HepG2 (cell line): ENCODE data around the gene LNPK.
"Not testable (repeated sequence)": the region's sequence is repeated elsewhere in the genome, so short reads cannot be mapped to it uniquely, and the experiment has no call there.

Experiments used
- CBX5 ChIP-seq: sonication (generic); formaldehyde crosslinking; IDR thresholded peaks from 2 replicates; pipeline ENCODE4 v1.4.0; 2020; ENCODE audit warnings: missing genetic modification reagents, borderline replicate concordance
- GATAD2A ChIP-seq: IDR thresholded peaks from 2 replicates; pipeline ENCODE4 v1.6.1; 2016
- JUN ChIP-seq: sonication (generic); formaldehyde crosslinking; IDR thresholded peaks from 2 replicates; pipeline ENCODE4 v1.4.0; 2020; ENCODE audit warnings: mild to moderate bottlenecking, missing genetic modification reagents
- MIER2 ChIP-seq: IDR thresholded peaks from 2 replicates; pipeline ENCODE4 v1.6.1; 2016; ENCODE audit warnings: missing biosample characterization, missing genetic modification reagents
- MZF1 ChIP-seq: sonication (generic); formaldehyde crosslinking; IDR thresholded peaks from 2 replicates; pipeline ENCODE4 v1.8.1; 2023; ENCODE audit warnings: mild to moderate bottlenecking, missing genetic modification reagents, borderline replicate concordance
- POLR2AphosphoS5 ChIP-seq: IDR thresholded peaks from 2 replicates; pipeline ENCODE4 v1.6.1; 2012; ENCODE audit warnings: low read depth, low read length
- PTBP1 ChIP-seq: fragments of 200-400 bp; formaldehyde crosslinking; IDR thresholded peaks from 2 replicates; pipeline ENCODE4 v1.6.1; 2018; ENCODE audit warnings: low read length, low read depth; ENCODE audit not compliant: poor library complexity, severe bottlenecking
- SIN3A ChIP-seq: IDR thresholded peaks from 2 replicates; pipeline ENCODE4 v1.6.1; 2011; ENCODE audit warnings: low read depth, mild to moderate bottlenecking, control low read depth, low read length, borderline replicate concordance
- SP2 ChIP-seq: sonication (generic); formaldehyde crosslinking; IDR thresholded peaks from 2 replicates; pipeline ENCODE4 v1.5.1; 2020; ENCODE audit warnings: mild to moderate bottlenecking, missing genetic modification reagents
- TAF1 ChIP-seq: sonication (generic); formaldehyde crosslinking; IDR thresholded peaks from 2 replicates; pipeline ENCODE4 v1.4.0; 2020; ENCODE audit warnings: missing genetic modification reagents
- ZNF460 ChIP-seq: sonication (generic); formaldehyde crosslinking; IDR thresholded peaks from 2 replicates; pipeline ENCODE4 v1.5.1; 2020; ENCODE audit warnings: missing genetic modification reagents, mild to moderate bottlenecking, borderline replicate concordance
- ZSCAN31 ChIP-seq: sonication (generic); formaldehyde crosslinking; IDR thresholded peaks from 2 replicates; pipeline ENCODE4 v1.5.0; 2020; ENCODE audit warnings: low read depth, mild to moderate bottlenecking, missing genetic modification reagents
- TF ChIP-seq, protein P1 (sequence below): sonication (generic); formaldehyde crosslinking; IDR thresholded peaks from 2 replicates; pipeline ENCODE4 v1.5.0; 2020; ENCODE audit warnings: mild to moderate bottlenecking, missing genetic modification reagents, moderate library complexity
- TF ChIP-seq, protein P2 (sequence below): sonication (generic); formaldehyde crosslinking; IDR thresholded peaks from 2 replicates; pipeline ENCODE4 v1.4.0; 2020; ENCODE audit warnings: missing genetic modification reagents

DNA sequence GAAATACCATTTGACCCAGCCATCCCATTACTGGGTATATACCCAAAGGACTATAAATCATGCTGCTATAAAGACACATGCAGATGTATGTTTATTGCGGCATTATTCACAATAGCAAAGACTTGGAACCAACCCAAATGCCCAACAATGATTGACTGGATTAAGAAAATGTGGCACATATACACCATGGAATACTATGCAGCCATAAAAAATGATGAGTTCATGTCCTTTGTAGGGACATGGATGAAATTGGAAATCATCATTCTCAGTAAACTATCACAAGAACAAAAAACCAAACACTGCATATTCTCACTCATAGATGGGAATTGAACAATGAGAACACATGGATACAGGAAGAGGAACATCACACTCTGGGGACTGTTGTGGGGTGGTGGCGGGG, 38.9 kb downstream of the LNPK start:
- TF ChIP-seq MZF1 (CRISPR knock-in tag); JUN (CRISPR knock-in tag); ZNF460; TAF1 (CRISPR knock-in tag); MIER2; ZSCAN31 (CRISPR knock-in tag); SIN3A; GATAD2A (CRISPR knock-in tag); POLR2AphosphoS5; PTBP1; CBX5; SP2 (CRISPR knock-in tag): not testable (repeated sequence)
- TF ChIP-seq, protein P1, sequence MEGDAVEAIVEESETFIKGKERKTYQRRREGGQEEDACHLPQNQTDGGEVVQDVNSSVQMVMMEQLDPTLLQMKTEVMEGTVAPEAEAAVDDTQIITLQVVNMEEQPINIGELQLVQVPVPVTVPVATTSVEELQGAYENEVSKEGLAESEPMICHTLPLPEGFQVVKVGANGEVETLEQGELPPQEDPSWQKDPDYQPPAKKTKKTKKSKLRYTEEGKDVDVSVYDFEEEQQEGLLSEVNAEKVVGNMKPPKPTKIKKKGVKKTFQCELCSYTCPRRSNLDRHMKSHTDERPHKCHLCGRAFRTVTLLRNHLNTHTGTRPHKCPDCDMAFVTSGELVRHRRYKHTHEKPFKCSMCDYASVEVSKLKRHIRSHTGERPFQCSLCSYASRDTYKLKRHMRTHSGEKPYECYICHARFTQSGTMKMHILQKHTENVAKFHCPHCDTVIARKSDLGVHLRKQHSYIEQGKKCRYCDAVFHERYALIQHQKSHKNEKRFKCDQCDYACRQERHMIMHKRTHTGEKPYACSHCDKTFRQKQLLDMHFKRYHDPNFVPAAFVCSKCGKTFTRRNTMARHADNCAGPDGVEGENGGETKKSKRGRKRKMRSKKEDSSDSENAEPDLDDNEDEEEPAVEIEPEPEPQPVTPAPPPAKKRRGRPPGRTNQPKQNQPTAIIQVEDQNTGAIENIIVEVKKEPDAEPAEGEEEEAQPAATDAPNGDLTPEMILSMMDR (CRISPR knock-in tag): not testable (repeated sequence)
- TF ChIP-seq, protein P2, sequence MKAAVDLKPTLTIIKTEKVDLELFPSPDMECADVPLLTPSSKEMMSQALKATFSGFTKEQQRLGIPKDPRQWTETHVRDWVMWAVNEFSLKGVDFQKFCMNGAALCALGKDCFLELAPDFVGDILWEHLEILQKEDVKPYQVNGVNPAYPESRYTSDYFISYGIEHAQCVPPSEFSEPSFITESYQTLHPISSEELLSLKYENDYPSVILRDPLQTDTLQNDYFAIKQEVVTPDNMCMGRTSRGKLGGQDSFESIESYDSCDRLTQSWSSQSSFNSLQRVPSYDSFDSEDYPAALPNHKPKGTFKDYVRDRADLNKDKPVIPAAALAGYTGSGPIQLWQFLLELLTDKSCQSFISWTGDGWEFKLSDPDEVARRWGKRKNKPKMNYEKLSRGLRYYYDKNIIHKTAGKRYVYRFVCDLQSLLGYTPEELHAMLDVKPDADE (CRISPR knock-in tag): not testable (repeated sequence)
